GM12878 (cell line): Measurements from ENCODE around the gene EFCC1. TPM values are rescaled to one million over a fixed set of nuclear protein-coding genes. Genes with fewer than 3 reads are reported as not detected.

ENCODE experiments used
- ATAC-seq: fragments of 200-7000 bp; cut with Tn5 transposase; 3 replicates; pipeline ENCODE4 v1.9.1; 2020; ENCODE audit warnings: mild to moderate bottlenecking, moderate library complexity
- BruUV-seq: library from RNA; stranded (reverse); fragments of 400-500 nt; replicated peaks from 2 replicates; lab custom pipeline; 2021; lab: Mats Ljungman, UMichigan
- CTCF ChIA-PET: fragments of 300-600 bp; sonication (Branson Sonifier 250); formaldehyde crosslinking; extraction: SDS; loops from one replicate; lab custom pipeline; 2021; ENCODE audit warnings: inconsistent platforms; lab: Yijun Ruan, JAX
- POLR2A ChIA-PET: fragments of 350-600 bp; formaldehyde crosslinking; extraction: SDS; loops from one replicate; lab custom pipeline; 2021; ENCODE audit warnings: inconsistent platforms; lab: Charles Lee
- RAD21 ChIA-PET: fragments of 300-600 bp; sonication (Branson Sonifier 250); formaldehyde crosslinking; loops from one replicate; lab custom pipeline; 2023; ENCODE audit warnings: antibody characterized with exemption; ENCODE audit not compliant: unreplicated experiment; lab: Charles Lee
- SMC1A ChIA-PET: fragments of 300-600 bp; sonication (Branson Sonifier 250); formaldehyde crosslinking; loops from one replicate; lab custom pipeline; 2023; ENCODE audit not compliant: unreplicated experiment, uncharacterized antibody; lab: Charles Lee
- DNase-seq: peaks from one replicate; pipeline ENCODE4 v3.0.0-alpha.2; 2011; ENCODE audit warnings: low read depth, low spot score
- FAIRE-seq: peaks from 3 replicates; lab custom pipeline; 2011; peaks lifted over from hg19 to GRCh38; lab: Jason Lieb, UNC
- H2AFZ ChIP-seq: 2 replicates; pipeline ENCODE4 v1.6.0; 2011; ENCODE audit warnings: low read depth, low read length, control low read depth; ENCODE audit not compliant: control insufficient read depth
- H3K27ac ChIP-seq: 2 replicates; pipeline ENCODE4 v1.5.1; 2011; ENCODE audit warnings: control low read depth; ENCODE audit not compliant: control insufficient read depth, insufficient read depth
- H3K27me3 ChIP-seq, 2 experiments: replicated peaks in 1 of 2; 2 replicates each; pipeline versions ENCODE4 v1.6.0 to v1.6.1; 2011; ENCODE audit warnings: low read length in 1 of 2; ENCODE audit not compliant: control insufficient read depth in 2 of 2, insufficient read depth in 2 of 2
- H3K36me3 ChIP-seq, 2 experiments: 2 replicates each; pipeline ENCODE4 v1.5.1; 2011; ENCODE audit warnings: low read length in 1 of 2; ENCODE audit not compliant: control insufficient read depth in 2 of 2, insufficient read depth in 2 of 2
- H3K4me1 ChIP-seq: 2 replicates; pipeline ENCODE4 v1.6.1; 2011; ENCODE audit warnings: mild to moderate bottlenecking, low read length, moderate library complexity, mixed read lengths; ENCODE audit not compliant: control insufficient read depth, insufficient read depth
- H3K4me2 ChIP-seq: 2 replicates; pipeline ENCODE4 v1.6.0; 2011; ENCODE audit warnings: control low read depth; ENCODE audit not compliant: control insufficient read depth, insufficient read depth
- H3K4me3 ChIP-seq: fragments of 200-600 bp; sonication (generic); 2 replicates; pipeline ENCODE4 v1.5.1; 2016
- H3K79me2 ChIP-seq: 2 replicates; pipeline ENCODE4 v1.6.0; 2011; ENCODE audit warnings: low read length; ENCODE audit not compliant: control insufficient read depth, insufficient read depth
- H3K9ac ChIP-seq: 2 replicates; pipeline ENCODE4 v1.8.0; 2011; ENCODE audit warnings: low read length, control low read depth, mixed read lengths; ENCODE audit not compliant: control insufficient read depth, insufficient read depth
- H3K9me3 ChIP-seq: replicated peaks from 3 replicates; pipeline ENCODE4 v1.5.1; 2011; ENCODE audit warnings: mild to moderate bottlenecking, low read length; ENCODE audit not compliant: control insufficient read depth, insufficient read depth
- H4K20me1 ChIP-seq: 2 replicates; pipeline ENCODE4 v1.6.0; 2011; ENCODE audit not compliant: control insufficient read depth, insufficient read depth
- HDAC6 ChIP-seq: fragments of 200-600 bp; sonication (generic); IDR thresholded peaks from one replicate; pipeline ENCODE4 v1.8.0; 2017; ENCODE audit warnings: antibody characterized with exemption; ENCODE audit not compliant: unreplicated experiment
- IRF5 ChIP-seq: fragments of 450-650 bp; IDR thresholded peaks from 2 replicates; pipeline ENCODE4 v1.6.1; 2017; ENCODE audit warnings: borderline replicate concordance
- LARP7 ChIP-seq: fragments of 450-650 bp; IDR thresholded peaks from 2 replicates; pipeline ENCODE4 v1.6.1; 2017; ENCODE audit warnings: mild to moderate bottlenecking
- MEF2A ChIP-seq: IDR thresholded peaks from 2 replicates; pipeline ENCODE4 v1.6.1; 2011; ENCODE audit warnings: low read depth, mild to moderate bottlenecking, low read length, moderate library complexity; ENCODE audit not compliant: insufficient read depth
- MTA3 ChIP-seq: IDR thresholded peaks from 2 replicates; pipeline ENCODE4 v1.6.1; 2012; ENCODE audit warnings: low read length, inconsistent platforms, borderline replicate concordance
- NFYA ChIP-seq: IDR thresholded peaks from 2 replicates; pipeline ENCODE4 v1.6.1; 2011; ENCODE audit warnings: low read depth, mild to moderate bottlenecking, low read length, improper control_type of control experiment, borderline replicate concordance
- NR2F1 ChIP-seq: fragments of 450-650 bp; conservative IDR thresholded peaks from 2 replicates; pipeline ENCODE4 v1.6.1; 2017; ENCODE audit warnings: mild to moderate bottlenecking
- PML ChIP-seq: IDR thresholded peaks from 2 replicates; pipeline ENCODE4 v1.6.1; 2012; ENCODE audit warnings: low read length, inconsistent platforms
- POLR2AphosphoS2 ChIP-seq: IDR thresholded peaks from 2 replicates; pipeline ENCODE4 v1.6.1; 2011; ENCODE audit warnings: low read depth, mild to moderate bottlenecking, low read length, improper control_type of control experiment, moderate library complexity
- POLR2AphosphoS5 ChIP-seq: IDR thresholded peaks from 2 replicates; pipeline ENCODE4 v1.6.1; 2011; ENCODE audit warnings: mild to moderate bottlenecking, low read length, inconsistent platforms
- RAD21 ChIP-seq: IDR thresholded peaks from 2 replicates; pipeline ENCODE4 v1.6.1; 2011; ENCODE audit warnings: mild to moderate bottlenecking, low read depth, low read length, moderate library complexity; ENCODE audit not compliant: insufficient read depth
- SIN3A ChIP-seq: IDR thresholded peaks from 2 replicates; pipeline ENCODE4 v1.6.1; 2012; ENCODE audit warnings: low read depth, low read length, improper control_type of control experiment
- SMAD5 ChIP-seq: IDR thresholded peaks from 2 replicates; pipeline ENCODE4 v1.6.1; 2016; ENCODE audit warnings: antibody characterized with exemption, low read depth
- ZZZ3 ChIP-seq: IDR thresholded peaks from 2 replicates; pipeline ENCODE4 v1.6.1; 2011; ENCODE audit warnings: low read depth; ENCODE audit not compliant: control insufficient read depth, insufficient read length
- WGBS: methylation state at CpG from one replicate; pipeline ENCODE4 v1.1.6; 2016; ENCODE audit warnings: low lambda C conversion rate; ENCODE audit not compliant: insufficient replicate concordance, insufficient coverage; ENCODE audit errors: missing lambda C conversion rate; 5-methylcytosine and 5-hydroxymethylcytosine counted together
- in situ Hi-C: fragments of 300-500 bp; cut with MboI; formaldehyde crosslinking; loops from 9 replicates; pipeline ENCODE4 v1.14.3; 2018; ENCODE audit warnings: mixed read lengths
- intact Hi-C: fragments of 100-400 bp; cut with micrococcal nuclease; formaldehyde crosslinking; loops from one replicate; pipeline ENCODE4 v1.14.2; 2022; ENCODE audit not compliant: unreplicated experiment
- polyA plus RNA-seq, 11 experiments: library from polyadenylated mRNA; depleted of rRNA in 4 of 11; unstranded in 6 of 11; stranded (reverse) in 5 of 11; fragments of >200 nt; fragmentation: Nextera tagmentation in 4 of 11; fragmentation: Illumina TruSeq in 1 of 11; extraction: Ambion mirVana in 4 of 11; extraction: Trizol in 1 of 11; gene quantifications; 1 replicate in 1 of 11; 2 replicates in 10 of 11; pipeline versions ENCODE4 v1.2.1 to v1.2.3, GENCODE V29; 2011 to 2016; ENCODE audit warnings: inconsistent platforms in 2 of 11, missing spikeins in 2 of 11, low read depth in 1 of 11
- total RNA-seq, 4 experiments: library from RNA; depleted of rRNA in 3 of 4; stranded (reverse); fragments of >200 nt in 3 of 4; fragmentation: Illumina TruSeq in 1 of 4; extraction: Trizol in 1 of 4; gene quantifications; 2 replicates each; pipeline versions ENCODE4 v1.2.1 to v1.2.3, GENCODE V29; 2013 to 2021

EFCC1 gene
- total and polyA plus RNA-seq, 10 of the 15 experiments (the other 5 are each of a cell fraction or from before 2014, with no cell fraction given) = not detected

GRCh38 chr3:129028866-129029265, 27.8 kb downstream of the EFCC1 start:
- ATAC-seq (no peak), DNase-seq (no peak), FAIRE-seq (no peak)
- ChIA-PET POLR2A (no interaction called here), CTCF (no interaction called here), RAD21 (no interaction called here), SMC1A (interaction anchor here (1.0 to 1.7 kb wide), 2 partner anchors 25 to 59 kb away, joined by 3 to 8 read pairs; no protein-coding TSS in a partner anchor)
- Histone ChIP-seq H3K36me3 (no peaks in the 10 kb centered on the region), H3K4me1 (peaks cover 5% of the 10 kb centered on the region), H2AFZ (no peak overlapping the region), H3K9ac (no peak overlapping the region), H4K20me1 (no peaks in the 10 kb centered on the region), H3K79me2 (no peaks in the 10 kb centered on the region), H3K9me3 (no peaks in the 10 kb centered on the region; the same call in 2 of the 3 replicates), H3K27me3 (no peaks in the 10 kb centered on the region), H3K4me2 (no peak overlapping the region), H3K27ac (no peak overlapping the region), H3K4me3 (no peak overlapping the region)
- 64% methylated on average over 13 of the region's 13 CpGs for WGBS
- intact Hi-C loops (no loop called here), in situ Hi-C loops (no loop called here)
- no TSS peak for BruUV-seq
- TF ChIP-seq RAD21 (no peak), NFYA (no peak), PML (no peak), ZZZ3 (no peak), MTA3 (no peak), POLR2AphosphoS2 (no peak), NR2F1 (no peak), LARP7 (no peak), SMAD5 (no peak), IRF5 (no peak), POLR2AphosphoS5 (no peak), SIN3A (no peak), HDAC6 (no peak), MEF2A (no peak)
